ENCODE data around the gene WDR45B. TPM values are rescaled to one million over a fixed set of nuclear protein-coding genes. Genes with fewer than 3 reads are reported as not detected.

The WDR45B gene
- polyA plus RNA-seq, 1 of the 3 experiments (the other 2 are of a cell fraction): 171 TPM

- Histone ChIP-seq H3K4me2 (no peak overlapping the region), H3K9me2 (no peaks in the 10 kb centered on the region), H3F3A (replicated peaks; ENCODE audit: insufficient read depth) (peaks cover 8% of the 10 kb centered on the region), H3K27me3 (ENCODE audit: insufficient read depth) (no peaks in the 10 kb centered on the region), H2AFZ (ENCODE audit: low read depth) (no peak overlapping the region), H3K9me3 (no peaks in the 10 kb centered on the region), H3K9ac (no peak overlapping the region), H3K79me2 (ENCODE audit: insufficient read depth) (no peaks in the 10 kb centered on the region), H3K36me3 (replicated peaks in 1 of 2; ENCODE audit: control insufficient read depth in 1 of 2, insufficient read depth in 2 of 2, low read length in 1 of 2) (no peaks in the 10 kb centered on the region), H3K4me1 (ENCODE audit: control insufficient read depth in 1 of 2, insufficient read depth in 2 of 2, low read depth in 1 of 2, low read length in 1 of 2) (no peaks in the 10 kb centered on the region), H3K27ac (ENCODE audit: low read depth in 2 of 2, low read length in 1 of 2) (no peak overlapping the region), H3K4me3 (ENCODE audit: low read depth in 2 of 2, low read length in 1 of 2) (no peak overlapping the region), H4K20me1 (ENCODE audit: insufficient read depth) (no peaks in the 10 kb centered on the region)
- DNase-seq: no peak
- WGBS (ENCODE audit: low lambda C conversion rate): 94% methylated on average over 22 of the region's 23 CpGs
- TF ChIP-seq CHD2 (IDR thresholded peaks at IDR 0.05; ENCODE audit: low read length, partially characterized antibody) (no peak), RCOR1 (IDR thresholded peaks at IDR 0.05; ENCODE audit: low read length) (no peak), TEAD4 (IDR thresholded peaks at IDR 0.05; ENCODE audit: borderline replicate concordance, insufficient read depth) (no peak), REST (IDR thresholded peaks at IDR 0.05; ENCODE audit: low read depth, low read length) (no peak), EP300 (IDR thresholded peaks at IDR 0.05; ENCODE audit: borderline replicate concordance in 1 of 2, low read depth in 1 of 2, low read length in 1 of 2) (no peak), EZH2phosphoT487 (IDR thresholded peaks at IDR 0.05; ENCODE audit: borderline replicate concordance, low read depth) (no peak), USF1 (IDR thresholded peaks at IDR 0.05; ENCODE audit: borderline replicate concordance, low read depth) (no peak), GATA2 (CRISPR knock-in tag; IDR thresholded peaks at IDR 0.05) (no peak), TAF1 (IDR thresholded peaks at IDR 0.05; ENCODE audit: borderline replicate concordance, low read depth, low read length) (no peak), SIN3A (IDR thresholded peaks at IDR 0.05; ENCODE audit: borderline replicate concordance, low read depth, low read length) (no peak), JUND (IDR thresholded peaks at IDR 0.05) (no peak), MXI1 (IDR thresholded peaks at IDR 0.05; ENCODE audit: low read depth, low read length) (no peak), SMC3 (IDR thresholded peaks at IDR 0.05; ENCODE audit: low read depth, low read length) (no peak)
- TF ChIP-seq, protein P1, sequence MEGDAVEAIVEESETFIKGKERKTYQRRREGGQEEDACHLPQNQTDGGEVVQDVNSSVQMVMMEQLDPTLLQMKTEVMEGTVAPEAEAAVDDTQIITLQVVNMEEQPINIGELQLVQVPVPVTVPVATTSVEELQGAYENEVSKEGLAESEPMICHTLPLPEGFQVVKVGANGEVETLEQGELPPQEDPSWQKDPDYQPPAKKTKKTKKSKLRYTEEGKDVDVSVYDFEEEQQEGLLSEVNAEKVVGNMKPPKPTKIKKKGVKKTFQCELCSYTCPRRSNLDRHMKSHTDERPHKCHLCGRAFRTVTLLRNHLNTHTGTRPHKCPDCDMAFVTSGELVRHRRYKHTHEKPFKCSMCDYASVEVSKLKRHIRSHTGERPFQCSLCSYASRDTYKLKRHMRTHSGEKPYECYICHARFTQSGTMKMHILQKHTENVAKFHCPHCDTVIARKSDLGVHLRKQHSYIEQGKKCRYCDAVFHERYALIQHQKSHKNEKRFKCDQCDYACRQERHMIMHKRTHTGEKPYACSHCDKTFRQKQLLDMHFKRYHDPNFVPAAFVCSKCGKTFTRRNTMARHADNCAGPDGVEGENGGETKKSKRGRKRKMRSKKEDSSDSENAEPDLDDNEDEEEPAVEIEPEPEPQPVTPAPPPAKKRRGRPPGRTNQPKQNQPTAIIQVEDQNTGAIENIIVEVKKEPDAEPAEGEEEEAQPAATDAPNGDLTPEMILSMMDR (IDR thresholded peaks at IDR 0.05): no peak
- POLR2A ChIA-PET: no interaction called here
- CTCF ChIA-PET: interaction anchor here (2.1 kb wide), 1 partner anchor 10 kb away, joined by 12 read pairs; no protein-coding TSS in a partner anchor
These were observed 10.1 kb upstream of the WDR45B start for GRCh38 chr17:82658331-82658730.

Measured in SK-N-SH (cell line).